Measurements from ENCODE around the gene FANCI.

FANCI gene

DNA sequence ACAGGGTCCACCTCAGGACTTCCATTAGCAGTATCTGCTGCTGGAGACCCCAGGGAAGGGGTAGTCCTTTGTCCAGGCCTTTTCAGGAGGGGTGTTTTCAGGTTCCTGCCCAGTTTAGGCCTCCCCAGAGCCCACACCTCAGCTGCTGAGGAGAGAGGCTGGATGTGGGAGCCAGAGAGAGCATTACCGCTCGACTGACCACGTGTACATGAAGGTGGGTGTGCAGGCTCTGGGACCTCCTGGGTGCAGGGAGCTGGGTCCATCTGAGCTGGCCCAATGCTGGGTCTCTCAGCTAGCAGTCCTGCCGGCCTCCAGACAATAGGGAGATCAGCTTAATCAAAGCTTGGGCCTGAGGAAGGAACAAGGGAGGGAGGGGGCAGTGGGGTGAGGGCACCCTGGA is 120.0 kb downstream of the FANCI start:
- DNase-seq = no peak

DNA sequence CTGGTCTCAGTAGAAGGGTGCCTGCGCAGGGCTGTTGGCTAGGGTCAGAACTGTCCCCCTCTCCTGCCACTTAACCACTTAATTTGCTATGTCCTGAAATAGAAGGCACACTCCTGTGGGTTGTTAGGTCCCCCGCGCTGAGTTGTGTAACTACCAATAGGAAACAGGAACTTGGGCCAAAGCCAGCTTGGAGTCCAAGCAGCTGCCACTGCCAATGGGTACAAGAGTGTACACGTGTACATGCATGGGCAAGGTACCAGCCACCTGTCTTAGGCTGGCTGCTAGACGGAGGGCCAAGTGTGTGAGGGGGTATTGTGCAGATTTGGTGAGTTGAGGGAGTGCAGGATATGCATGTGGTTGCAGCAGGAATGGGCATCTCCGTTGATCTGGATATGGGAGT is 120.6 kb downstream of the FANCI start:
- DNase-seq = no peak

DNA sequence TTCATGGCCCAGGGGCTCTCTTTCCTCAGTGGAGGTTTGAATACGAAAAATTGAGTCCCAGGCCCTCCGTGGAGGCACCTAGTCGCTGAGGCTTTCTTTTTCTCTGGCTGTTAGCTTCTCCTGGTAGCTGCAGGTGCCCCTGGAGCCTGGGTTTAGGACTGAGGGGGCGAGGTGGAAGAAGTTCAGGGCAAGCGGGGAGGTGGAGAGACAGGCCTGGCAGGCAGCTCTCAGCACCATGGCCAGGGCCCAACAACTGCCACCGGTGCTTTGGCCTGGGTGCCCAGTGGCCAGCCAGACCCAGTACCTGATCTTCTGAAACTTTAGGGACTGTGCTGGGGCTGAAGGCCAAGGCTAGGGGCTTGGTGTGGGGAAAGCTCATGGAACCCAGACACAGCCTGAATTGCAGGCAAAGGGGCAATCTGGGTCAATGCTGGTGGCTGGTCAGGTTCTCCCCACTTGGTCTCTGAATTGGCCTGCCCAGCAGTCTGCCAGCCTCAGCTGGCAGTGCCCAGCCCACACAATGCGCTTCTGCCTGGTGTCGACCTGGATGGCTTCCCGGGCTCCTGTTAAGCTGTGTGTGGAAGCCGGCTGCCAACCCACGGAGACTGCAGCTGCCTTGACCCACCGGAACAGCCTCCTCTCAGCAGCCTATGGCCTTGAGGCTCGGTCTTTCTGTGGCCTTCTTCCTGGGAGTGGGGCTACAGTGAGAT is 121.1 kb downstream of the FANCI start:
- DNase-seq = no peak

DNA sequence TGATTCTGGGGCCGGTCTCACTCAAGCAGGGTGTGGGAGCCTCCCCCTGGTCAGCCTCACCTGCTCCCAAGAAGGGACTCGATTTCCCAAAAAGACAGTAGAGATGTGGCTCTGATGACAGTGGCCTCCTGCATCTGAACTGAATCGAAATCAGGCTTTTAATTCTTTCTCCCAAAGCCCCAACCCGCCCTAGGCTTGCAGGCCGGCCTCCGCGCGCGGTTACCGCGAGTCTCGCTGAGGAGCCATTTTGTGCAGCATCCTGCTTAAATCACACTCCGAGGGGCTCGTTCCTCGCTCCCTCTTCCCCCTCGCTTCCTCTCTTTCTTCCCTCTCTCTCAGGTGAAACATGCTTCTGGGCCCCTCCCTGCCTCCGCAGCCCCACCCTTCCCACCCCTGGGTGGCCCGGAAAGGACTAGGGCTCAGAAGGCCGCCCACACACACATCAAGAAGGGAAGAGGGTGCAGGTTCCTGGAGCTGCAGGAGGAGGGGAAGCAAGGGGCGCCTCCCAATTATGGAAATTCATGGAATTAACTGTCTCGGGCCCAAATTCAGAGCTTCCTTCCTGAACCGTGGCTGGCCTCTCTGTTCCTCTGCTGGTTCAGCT is 121.8 kb downstream of the FANCI start:
- no peak for DNase-seq

Data from CD4-positive, alpha-beta T cell treated with Interleukin-17A for 4 hours (primary cell).